Daoy (cell line): ENCODE data around the gene MUC4. TPM values are rescaled to one million over a fixed set of nuclear protein-coding genes. Genes with fewer than 3 reads are reported as not detected.
A peak's percentile ranks its signal among the peaks of the same experiment; 100 is the strongest.

Experiments
- DNase-seq: peaks from one replicate; pipeline ENCODE4 v3.0.0-alpha.2; 2015; ENCODE audit warnings: low read depth
- total RNA-seq: library from RNA; depleted of rRNA; stranded (reverse); fragments of >200 nt; shearing (Covaris generic); gene quantifications from 2 replicates; pipeline ENCODE4 v1.2.3, GENCODE V29; 2014; rRNA removed

The MUC4 gene, protein sequence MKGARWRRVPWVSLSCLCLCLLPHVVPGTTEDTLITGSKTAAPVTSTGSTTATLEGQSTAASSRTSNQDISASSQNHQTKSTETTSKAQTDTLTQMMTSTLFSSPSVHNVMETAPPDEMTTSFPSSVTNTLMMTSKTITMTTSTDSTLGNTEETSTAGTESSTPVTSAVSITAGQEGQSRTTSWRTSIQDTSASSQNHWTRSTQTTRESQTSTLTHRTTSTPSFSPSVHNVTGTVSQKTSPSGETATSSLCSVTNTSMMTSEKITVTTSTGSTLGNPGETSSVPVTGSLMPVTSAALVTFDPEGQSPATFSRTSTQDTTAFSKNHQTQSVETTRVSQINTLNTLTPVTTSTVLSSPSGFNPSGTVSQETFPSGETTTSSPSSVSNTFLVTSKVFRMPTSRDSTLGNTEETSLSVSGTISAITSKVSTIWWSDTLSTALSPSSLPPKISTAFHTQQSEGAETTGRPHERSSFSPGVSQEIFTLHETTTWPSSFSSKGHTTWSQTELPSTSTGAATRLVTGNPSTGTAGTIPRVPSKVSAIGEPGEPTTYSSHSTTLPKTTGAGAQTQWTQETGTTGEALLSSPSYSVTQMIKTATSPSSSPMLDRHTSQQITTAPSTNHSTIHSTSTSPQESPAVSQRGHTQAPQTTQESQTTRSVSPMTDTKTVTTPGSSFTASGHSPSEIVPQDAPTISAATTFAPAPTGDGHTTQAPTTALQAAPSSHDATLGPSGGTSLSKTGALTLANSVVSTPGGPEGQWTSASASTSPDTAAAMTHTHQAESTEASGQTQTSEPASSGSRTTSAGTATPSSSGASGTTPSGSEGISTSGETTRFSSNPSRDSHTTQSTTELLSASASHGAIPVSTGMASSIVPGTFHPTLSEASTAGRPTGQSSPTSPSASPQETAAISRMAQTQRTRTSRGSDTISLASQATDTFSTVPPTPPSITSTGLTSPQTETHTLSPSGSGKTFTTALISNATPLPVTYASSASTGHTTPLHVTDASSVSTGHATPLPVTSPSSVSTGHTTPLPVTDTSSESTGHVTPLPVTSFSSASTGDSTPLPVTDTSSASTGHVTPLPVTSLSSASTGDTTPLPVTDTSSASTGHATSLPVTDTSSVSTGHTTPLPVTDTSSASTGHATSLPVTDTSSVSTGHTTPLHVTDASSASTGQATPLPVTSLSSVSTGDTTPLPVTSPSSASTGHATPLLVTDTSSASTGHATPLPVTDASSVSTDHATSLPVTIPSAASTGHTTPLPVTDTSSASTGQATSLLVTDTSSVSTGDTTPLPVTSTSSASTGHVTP (N-terminal part only)
- total RNA-seq = not detected in 2 replicates

DNA sequence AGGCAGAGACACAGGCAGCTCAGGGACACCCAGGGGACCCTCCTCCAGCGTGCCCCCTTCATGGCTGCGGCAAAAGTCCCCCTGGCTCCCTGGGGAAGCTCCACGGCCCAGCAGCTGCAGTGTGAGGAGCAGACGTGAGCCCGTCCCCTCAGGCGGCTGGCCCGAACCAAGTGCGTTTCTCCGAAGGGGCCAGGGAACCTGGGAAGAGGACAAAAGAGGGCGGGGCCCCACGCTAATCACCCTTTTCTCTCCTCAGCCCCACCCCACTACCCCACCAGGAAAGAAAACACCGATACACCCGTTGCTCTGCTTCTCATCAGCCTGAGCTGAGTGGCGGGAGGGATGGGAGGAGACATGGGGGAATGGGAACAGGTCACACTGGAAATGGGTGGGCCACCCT is at the start of gene MUC4:
TSS of gene MUC4 (minus strand) at position 174 of the 400 bp plus-strand sequence. CDS start at position 62, 112 bp downstream.
- DNase-seq = no peak

DNA sequence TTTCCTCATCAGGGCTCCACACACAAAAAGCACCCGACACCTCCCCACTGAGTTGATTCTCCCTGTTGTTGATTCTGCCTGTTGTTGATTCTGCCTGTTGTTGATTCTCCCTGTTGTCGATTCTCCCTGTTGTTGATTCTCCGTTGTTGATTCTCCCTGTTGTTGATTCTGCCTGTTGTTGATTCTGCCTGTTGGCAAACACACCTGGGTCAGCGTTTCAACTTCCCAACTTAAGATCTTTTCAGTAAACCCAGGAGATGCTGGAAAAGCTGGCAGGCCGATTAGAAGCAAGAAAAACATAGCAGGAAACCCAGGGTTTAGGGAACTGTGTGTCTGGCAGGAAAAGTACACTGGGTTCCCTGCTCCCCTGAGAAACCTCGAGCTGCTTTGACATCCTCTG is 48.7 kb upstream of the MUC4 start:
- no peak for DNase-seq

DNA sequence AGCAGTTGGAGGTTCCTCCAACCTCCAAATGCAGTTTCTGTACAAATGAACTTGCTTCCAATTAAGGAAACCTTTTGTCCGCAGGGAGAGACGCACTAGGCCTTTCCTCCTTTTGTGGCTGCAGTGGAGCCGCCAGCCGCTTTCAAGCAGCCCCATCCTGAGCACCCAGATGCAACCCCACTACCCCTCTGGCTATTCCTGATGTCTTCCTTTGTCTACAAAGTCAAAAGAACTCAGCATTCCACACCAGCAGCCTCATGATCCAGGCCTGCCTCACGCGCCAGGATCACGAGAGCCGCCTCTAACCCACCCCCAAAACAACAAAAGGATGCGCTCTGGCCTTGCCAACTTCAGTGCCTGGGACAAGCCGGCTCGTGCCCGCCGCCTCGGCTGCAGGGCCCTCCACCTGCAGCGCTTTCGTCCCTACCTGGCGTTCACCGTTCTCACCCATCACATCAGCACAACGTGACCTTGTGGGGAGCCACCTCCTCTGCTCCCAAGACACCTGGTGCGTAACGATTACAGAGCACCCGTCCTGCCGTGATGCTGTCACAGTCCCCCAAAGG is 48.2 kb upstream of the MUC4 start:
- DNase-seq = no peak

DNA sequence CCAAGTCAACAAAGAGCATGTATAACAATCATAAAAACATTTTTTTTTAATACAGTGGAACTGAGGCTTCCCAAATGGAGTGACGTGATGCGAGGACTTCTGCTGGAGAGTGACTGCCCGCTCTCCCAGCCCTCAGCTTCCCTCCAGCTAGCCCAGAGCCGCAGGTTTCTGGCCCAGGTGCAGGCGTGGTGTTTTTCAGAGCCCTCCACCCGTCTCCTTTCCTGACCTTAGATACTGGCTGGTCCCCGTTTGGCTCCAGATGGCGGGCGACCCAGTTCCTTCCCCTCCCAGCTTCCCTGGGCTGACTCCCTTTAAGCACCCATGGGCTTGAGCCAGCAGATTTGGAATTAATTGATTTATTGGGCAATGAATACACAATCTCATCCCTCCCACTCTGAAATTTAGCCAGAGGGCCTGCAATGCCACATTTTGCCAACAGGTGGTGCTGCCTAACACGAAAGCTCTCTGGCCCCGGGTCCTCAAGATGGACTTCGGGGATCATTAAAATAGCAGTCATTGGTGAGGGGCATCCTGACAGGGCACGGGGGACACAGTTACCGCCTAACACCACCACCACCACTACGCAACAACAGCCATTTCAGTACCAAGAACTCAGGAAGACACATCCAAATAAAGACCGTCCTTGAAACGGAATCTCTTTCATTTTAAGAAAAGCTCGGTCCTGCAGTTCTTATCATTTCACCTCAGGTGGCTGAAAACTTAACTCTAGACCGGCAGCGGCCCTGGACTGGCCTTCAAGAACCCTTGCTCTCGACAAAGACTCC is 47.5 kb upstream of the MUC4 start:
- DNase-seq = peak; percentile 62

DNA sequence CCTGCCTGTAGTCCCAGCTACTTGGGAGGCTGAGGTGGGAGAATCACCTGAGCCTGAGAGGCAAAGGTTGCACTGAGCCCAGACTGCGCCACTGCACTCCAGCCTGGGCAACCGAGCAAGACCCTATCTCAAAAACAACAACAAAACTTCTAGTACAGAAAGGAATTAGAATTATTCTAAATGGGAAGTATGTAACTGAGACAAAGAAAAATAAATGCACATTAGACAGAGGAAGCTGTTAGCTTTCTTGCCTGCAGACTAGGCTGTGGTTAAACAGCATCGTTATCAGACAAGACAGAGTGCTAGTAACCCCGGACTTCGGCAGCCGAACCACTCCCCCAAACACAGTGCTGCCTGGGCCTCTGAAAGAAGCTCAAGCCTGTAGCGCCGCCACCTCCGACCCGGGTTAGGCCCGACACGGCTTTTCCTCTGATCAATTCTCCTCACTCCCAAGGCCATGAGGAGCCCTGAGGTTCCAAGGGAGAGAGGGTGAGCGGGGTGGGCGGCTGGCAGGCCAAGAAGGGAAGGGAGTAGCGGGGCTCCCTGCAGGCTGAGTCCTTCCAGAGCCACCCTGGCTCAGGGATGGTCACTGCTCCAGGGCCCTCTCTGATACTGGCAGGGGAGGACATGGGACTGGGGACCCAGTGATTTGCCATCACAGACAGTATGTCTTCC is 44.8 kb upstream of the MUC4 start:
- DNase-seq = no peak

DNA sequence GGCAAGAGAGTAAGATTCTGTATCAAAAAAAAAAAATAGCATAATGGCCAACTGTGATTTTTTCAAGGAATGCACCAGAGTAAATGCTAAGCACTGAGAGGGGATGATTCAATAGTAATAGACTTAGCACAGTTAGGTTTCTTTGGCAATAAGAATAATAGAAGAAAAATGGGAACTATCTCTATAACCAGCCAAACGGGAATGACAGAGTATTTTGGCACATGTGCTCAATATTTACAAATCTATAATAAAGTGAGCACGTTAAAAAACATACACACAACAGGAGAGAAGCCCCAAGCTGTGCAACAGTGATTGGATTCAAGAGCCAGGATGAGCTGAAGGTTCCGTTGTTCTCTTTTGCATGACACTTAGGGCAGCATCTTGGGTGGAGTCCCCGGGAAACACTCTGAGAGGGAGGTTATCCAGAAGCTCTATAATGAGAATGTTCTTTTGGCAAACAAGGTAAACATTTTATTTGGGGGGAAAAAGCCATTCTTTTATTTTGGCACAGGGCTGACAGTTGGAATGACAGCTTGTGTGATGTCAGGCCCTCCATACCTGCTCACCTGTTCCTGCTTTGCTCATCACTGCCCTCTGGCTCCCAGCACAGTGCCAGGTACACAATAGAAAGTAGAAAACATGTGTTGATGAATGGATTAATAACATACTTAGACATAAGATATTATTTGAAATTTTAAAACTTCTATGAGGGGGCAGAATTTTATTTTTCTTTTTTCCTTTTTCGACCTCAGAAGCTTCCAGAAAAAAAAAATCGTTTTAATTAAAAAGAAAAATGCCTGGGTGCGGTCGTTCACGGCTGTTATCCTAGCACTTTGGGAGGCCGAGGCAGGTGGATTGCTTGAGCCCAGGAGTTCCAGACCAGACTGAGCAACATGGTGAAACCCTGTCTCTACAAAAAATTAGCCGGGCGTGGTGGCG is 44.0 kb upstream of the MUC4 start:
- no peak for DNase-seq

DNA sequence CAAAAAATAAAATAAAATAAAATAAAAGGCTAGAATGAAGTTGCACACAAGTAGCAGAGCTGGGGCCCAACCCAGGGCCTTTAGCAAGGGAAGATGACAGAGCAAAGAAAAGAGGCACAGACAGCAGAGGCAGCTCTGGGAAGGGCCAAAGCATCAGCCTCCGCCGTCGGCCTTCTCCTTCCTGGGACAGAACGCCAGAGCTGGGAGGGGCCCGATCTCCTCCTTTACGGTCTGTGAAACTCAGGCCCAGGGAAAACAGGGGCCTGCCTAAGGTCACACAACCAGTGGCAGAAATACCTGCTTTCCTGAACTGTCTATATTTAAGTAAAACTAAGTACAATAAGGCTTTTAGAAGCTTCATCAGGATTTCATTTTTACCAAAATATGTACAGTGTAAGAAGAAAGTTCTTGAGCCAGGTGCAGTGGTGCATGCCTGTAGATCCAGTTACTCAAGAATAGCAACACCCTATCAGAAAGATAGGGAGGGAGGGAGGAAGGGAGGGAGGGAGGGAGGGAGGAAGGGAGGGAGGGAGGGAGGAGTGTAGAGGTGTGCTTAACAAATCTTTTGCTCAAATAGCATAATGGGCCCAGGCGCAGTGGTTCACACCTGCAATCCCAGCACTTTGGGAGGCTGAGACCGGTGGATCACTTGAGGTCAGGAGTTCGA is 43.0 kb upstream of the MUC4 start:
- DNase-seq = no peak

DNA sequence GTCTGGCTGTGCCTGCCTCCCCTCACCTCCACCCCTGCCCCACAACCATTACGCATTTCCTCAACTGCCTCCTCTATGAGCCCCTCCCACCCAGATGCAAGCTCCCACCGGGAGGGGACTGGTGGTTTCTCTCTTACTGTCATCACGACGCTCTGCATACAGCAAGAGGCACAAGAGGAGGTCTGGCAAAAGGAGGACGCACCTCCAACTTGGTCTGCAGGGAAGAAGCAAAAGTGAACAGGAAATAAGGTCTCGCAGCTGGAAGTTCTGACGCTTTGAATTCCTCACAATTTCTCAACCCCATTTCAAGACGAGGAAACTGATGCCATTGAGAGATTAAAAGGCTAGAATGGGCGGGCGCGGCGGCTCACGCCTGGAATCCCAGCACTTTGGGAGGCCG is 42.3 kb upstream of the MUC4 start:
- no peak for DNase-seq

DNA sequence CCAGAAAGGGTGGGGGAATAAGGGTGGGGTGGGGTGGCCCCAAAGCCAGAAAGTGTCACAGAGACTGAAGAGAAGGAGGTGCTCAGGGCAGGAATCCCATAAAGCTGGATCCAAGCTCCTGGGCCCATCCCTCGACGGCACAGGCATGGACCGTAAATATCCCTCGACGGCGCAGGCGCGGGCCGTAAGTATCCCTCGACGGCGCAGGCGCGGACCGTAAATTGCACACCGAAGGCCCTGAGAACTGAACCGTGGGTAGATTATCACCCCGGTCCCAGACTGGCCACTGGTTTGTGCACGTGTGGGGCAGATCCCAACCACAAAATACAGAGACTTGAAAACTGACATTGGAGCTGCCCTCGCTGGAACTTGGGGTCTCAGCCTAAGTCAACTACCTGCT is 41.3 kb upstream of the MUC4 start:
- no peak for DNase-seq

DNA sequence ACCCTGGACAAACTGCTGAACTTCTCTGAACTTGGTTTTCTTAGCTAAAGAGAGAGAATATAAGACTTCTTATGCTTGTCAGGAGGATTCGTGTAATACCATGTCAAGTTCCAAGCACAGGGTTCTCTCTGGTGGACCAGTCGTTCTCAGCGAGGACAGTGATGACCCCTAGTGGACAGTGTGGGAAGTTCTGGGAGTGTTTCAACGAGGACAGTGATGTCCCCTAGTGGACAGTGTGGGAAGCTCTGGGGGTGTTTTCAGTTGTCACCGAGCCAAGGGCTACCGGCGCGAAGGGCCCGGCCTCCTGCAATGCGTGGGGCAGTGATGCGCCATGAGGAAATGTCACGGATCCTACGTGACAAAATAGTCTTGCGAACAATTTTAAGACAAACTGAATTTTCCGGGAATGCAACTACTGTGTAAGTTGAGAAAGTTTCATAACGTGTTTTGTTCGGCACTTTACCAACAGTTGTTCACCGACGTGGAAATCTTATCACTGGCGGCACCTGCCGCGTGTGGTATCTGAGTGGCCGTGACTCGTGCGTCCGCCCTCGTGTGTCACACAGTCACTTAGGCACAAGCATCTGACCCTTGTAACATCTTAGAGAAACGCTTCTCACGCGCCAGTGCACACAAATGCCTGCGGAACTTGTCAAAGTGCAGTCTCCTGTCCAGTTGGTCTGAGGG is 39.3 kb upstream of the MUC4 start:
- DNase-seq = peak; percentile 87

DNA sequence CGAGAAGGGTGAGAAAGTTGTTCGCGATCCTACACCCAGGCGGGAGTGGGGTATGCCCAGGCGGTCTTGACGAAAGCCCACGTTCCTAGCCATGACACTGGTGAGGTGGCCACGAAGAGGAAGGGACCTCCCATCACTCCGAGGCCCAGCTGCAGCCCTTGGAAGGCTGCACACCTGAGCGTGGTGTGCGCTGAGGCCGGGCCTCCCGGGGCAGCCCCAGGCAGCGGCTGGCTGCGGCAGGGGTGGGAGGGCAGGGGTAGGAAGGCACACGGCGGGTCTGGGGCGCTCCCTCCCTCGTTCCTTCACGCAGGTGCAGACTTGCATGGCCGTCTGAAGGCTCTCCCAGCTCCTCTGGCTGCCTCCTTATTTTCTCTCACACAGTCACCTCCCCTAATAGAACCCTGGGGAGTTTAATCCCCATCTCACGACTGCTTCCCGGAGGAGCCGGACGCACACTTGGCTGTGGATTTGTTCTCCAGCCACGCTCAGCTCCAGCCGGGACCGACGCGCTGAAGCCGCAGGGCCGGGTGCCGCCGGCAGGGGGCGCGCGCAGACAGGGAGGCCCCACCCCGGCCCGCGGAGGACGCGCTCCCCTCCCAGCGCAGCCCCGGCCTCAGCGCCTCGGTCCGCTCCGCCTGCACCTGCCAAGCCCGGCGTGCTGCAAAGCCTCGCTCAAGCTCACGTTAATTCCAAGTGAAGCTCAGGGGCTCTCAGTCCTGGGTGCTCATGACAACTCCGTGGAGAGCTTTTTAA is 37.8 kb upstream of the MUC4 start:
- DNase-seq = peak; percentile 72

DNA sequence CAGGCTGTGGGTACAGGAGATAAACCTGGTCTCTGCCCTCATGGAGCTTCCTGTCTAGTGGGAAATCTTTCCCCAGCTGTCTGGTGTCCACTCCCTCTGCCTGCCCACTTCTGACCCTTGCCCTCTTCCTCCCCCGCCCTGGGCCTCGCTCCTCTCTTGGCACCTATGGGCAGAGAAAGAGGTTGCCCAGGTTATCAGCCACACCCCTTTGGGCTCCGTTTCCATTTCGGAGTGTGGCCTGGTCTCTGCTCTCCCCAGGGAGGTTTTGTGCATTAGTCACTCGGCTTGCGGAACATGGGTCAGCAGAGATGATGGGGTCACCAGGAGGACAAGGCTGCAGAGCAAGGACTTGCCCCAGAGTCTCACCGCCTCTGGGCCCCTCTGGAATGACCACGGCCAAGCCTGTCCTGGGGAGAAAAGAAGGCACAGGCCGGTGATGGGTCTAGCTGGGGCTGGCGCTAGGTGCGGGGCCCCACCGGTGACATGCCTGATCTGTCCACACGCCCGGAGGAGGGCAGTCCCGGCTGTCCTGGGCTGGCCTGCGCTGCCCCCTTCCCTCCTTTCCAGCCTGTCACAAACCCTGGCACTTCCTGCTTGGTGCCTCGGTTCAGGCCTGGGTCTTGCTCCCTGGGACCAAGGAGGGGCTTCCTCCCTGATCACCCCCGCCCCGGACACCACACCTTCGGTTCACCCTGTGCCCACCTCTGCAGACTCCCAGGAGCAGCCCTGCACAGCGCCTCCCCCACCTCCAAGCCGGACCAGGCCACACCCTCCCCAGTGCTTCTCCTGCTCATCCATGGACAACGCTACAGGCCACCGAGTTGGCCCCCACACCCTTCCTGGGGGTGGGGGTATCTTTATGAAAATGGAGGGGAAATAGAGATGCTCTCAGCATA is 35.6 kb upstream of the MUC4 start:
- DNase-seq = peak; percentile 66

DNA sequence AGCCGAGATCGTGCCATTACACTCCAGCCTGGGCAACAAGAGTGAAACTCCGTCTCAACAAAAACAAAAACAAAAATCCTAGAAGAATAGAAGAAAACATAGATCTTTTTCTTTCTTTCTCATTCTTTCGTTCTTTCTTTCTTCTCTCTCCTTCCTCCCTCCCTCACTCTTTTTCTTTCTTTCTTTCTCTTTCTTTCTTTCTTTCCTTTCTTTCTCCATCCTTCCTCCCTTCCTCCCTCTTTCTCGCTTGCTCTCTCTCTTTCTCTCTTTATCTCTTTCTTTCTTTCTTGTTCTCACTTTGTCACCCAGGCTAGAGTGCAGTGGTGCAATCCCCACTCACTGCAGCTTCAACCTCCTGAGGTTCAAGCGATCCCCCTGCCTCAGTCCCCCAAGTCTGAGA is 33.8 kb upstream of the MUC4 start:
- DNase-seq = no peak

DNA sequence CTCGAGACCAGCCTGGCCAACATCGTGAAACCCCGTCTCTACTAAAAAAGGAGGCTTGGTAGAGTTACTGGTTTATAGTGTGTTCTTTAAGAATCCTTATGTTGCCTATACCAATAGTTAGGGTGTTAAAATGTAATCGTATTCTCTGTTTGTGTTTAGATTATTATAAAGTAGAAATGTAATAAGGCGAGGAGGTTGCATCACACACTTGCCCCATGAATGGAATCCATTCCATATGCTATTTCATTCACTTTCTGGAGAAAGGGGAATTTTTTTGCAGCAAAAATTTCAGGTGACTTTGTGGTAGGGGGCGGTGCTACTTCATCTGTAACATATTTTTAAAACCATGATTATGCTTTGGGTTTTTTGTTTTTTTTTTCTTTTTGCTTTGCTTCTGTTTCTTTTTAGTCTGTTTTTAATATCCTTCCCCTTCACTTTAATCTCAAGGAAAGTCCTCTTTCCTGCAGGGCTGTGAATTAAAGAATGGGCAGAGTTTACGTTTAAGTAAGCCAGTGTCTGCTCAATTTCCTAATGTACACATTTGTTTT is 33.0 kb upstream of the MUC4 start:
- DNase-seq = no peak

DNA sequence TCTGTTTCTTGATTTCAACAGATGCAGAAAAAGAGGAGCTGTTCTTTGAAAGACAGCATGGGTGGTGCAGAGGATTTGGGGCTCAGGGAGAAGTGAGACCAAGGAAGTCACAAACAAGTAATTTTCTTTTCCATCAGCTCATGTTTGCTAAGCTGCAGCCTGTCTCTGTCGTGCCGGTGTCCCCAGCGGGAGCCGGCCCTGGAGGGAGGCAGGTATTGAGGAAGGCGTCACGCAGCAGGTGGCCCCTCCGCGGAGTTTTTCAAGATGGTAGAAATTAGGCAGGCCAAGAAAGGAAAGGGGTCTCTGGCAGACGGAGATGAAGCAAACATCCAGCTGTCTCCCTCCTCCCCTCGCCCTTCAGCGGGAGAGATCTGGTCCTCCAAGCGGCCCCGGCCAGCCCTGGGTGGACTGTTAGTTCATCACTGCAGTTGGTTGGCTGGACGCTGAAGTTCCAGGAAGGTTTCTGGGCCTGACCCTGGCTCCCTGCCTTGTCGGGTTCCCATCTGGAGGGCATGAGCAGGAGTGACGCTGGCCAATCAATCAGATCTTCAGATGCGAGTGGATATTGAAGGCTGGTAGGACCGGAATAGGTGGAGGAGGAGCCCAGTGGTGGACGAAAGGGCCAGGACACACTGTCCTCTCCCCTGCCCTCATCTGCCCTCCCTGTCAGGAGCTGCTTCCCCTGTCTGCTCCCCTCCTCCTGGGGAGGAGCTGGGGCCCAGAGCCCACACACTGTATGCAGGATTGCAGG is 27.7 kb upstream of the MUC4 start:
- DNase-seq = no peak
